GM12873 (cell line): ENCODE measurements around the gene GNB5.

Source experiments
- TF ChIP-seq, protein P1 (sequence below): IDR thresholded peaks from 2 replicates; pipeline ENCODE4 v1.5.1; 2012; ENCODE audit warnings: low read depth, mild to moderate bottlenecking, moderate library complexity, low read length, control low read depth; ENCODE audit not compliant: insufficient read depth; ENCODE audit errors: missing control alignments

Gene GNB5

DNA sequence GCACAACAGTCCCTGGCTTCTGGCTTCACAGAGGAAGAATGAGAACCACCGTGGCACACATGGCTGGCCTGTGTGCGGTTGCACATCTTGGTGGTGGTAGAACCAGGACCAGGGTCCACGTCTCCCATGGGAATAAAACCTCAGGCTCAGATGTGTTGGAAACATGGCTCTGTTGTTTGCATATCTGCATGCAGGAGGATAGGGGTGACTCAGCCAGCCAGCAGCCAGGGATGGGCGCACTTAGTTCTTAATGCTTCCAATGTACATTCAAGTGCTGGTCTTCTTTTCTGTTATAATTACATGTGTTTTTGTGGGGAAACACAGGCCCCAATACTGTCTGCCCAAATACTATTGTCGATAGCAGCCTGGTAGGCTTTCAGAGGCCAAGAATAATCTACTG, 42.8 kb downstream of the GNB5 start:
- TF ChIP-seq, protein P1, sequence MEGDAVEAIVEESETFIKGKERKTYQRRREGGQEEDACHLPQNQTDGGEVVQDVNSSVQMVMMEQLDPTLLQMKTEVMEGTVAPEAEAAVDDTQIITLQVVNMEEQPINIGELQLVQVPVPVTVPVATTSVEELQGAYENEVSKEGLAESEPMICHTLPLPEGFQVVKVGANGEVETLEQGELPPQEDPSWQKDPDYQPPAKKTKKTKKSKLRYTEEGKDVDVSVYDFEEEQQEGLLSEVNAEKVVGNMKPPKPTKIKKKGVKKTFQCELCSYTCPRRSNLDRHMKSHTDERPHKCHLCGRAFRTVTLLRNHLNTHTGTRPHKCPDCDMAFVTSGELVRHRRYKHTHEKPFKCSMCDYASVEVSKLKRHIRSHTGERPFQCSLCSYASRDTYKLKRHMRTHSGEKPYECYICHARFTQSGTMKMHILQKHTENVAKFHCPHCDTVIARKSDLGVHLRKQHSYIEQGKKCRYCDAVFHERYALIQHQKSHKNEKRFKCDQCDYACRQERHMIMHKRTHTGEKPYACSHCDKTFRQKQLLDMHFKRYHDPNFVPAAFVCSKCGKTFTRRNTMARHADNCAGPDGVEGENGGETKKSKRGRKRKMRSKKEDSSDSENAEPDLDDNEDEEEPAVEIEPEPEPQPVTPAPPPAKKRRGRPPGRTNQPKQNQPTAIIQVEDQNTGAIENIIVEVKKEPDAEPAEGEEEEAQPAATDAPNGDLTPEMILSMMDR = no peak

DNA sequence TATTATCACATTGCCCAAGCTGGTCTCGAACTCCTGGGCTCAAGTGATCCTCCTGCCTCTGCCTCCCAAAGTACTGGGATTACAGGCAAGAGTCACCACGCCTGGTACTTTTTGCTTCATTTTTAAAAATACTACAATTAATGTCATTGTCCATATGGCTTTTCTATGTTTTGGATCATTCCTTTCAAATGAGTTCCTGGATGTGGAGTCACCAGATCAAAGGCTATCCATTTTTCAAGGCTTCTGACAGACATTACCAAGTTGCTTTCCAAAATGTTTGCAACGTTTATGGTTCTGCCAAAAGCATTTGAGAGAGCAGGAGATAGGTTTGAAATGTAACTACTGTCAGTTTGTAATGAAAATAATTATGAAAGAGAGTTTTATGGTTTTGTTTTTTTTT, 44.4 kb downstream of the GNB5 start:
- TF ChIP-seq, protein P1 = no peak

GRCh38 chr15:52146261-52146660, 44.9 kb downstream of the GNB5 start:
- TF ChIP-seq, protein P1 = no peak

DNA sequence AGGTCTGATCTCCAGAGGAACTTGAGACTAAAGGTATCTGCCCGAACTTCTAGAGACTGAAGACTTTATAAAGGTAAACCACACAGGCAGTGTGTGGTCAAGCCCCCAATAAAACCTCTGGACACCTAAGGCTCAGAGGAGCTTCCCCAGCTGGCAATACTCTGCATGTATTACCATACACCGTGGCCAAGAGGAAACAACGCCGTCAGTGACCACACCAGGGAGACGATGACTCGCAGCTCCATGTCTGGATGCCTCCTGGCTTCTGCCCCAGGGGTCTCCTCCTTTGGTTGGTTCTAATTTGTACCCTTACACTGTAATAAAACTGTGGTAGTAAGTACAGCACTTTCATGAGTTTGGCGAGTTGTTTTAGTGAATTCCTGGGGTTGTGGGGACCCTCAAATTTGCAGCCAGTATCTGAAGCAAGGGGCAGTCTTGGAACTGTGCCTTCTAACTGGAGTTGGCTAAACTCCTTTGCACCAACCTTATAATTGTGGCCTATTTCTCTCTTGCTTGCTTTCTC, 46.5 kb downstream of the GNB5 start:
- TF ChIP-seq, protein P1 = no peak

DNA sequence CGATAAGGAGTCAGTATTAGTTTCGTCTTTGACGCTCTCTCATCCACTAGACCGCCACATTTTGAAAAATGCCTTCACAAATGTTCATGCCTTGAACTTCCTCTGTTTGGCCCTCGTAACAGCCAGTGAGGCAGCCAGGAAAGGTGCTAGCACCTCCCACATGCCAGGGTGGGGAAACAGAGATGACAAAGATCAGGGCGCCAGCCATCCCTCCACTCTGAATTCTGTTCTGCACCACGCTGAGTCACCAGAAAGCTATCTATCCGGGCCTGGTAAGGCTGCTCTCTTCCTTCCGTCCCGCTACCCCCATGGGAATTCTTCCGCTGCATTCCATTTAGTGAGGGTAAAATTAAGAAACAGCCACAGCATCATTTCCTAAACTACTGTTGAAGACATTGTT, 47.3 kb downstream of the GNB5 start:
- TF ChIP-seq, protein P1 = no peak

- TF ChIP-seq, protein P1 = no peak
Observed at GRCh38 chr15:52140646-52141045, 50.5 kb downstream of the GNB5 start.

- TF ChIP-seq, protein P1 = peak; percentile 90
Observed at GRCh38 chr15:52139599-52140462, 51.4 kb downstream of the GNB5 start.
